Right lobe of liver (tissue), 6 donors: Measurements from ENCODE around the gene FBXO31. TPM values are rescaled to one million over a fixed set of nuclear protein-coding genes. Genes with fewer than 3 reads are reported as not detected.

Source experiments
- ATAC-seq, 4 donors: fragments of 200-7000 bp; cut with Tn5 transposase; one replicate each; pipeline ENCODE4 v1.9.1; 2020; ENCODE audit warnings: mild to moderate bottlenecking in 4 of 4, moderate library complexity in 4 of 4
- DNase-seq, 3 donors: peaks; one replicate each; pipeline ENCODE4 v3.0.0-alpha.2; 2020
- H3K27ac ChIP-seq, 3 donors: fragments of 200-600 bp; one replicate each; pipeline ENCODE4 v1.8.0; 2022
- H3K27me3 ChIP-seq, 2 donors: fragments of 200-600 bp; one replicate each; pipeline ENCODE4 v1.8.0; 2022
- H3K36me3 ChIP-seq, 4 donors: fragments of 200-600 bp; sonication (generic) in 1 of 4; one replicate each; pipeline versions ENCODE4 v1.5.1 to v1.8.0; 2017 to 2022; ENCODE audit warnings: control low read depth in 1 of 4
- H3K4me1 ChIP-seq, 4 donors: fragments of 200-600 bp; sonication (generic) in 1 of 4; one replicate each; pipeline versions ENCODE4 v1.5.1 to v1.8.0; 2017 to 2022; ENCODE audit warnings: control low read depth in 1 of 4
- H3K4me3 ChIP-seq, 3 donors: fragments of 200-600 bp; one replicate each; pipeline ENCODE4 v1.8.0; 2022
- H3K9me3 ChIP-seq, 4 donors: fragments of 200-600 bp; sonication (generic) in 1 of 4; one replicate each; pipeline versions ENCODE4 v1.5.1 to v1.8.0; 2017 to 2022; ENCODE audit warnings: control low read depth in 1 of 4
- CTCF ChIP-seq, 4 donors: fragments of 200-600 bp in 3 of 4; fragments of 450-650 bp in 1 of 4; IDR thresholded peaks; one replicate each; pipeline versions ENCODE4 v1.5.1 to v1.8.0; 2016 to 2022; ENCODE audit warnings: antibody characterized with exemption in 4 of 4, mild to moderate bottlenecking in 2 of 4
- POLR2A ChIP-seq: fragments of 450-650 bp; IDR thresholded peaks from one replicate; pipeline ENCODE4 v1.6.1; 2017; ENCODE audit warnings: antibody characterized with exemption, mild to moderate bottlenecking
- WGBS: methylation state at CpG from one replicate; pipeline ENCODE4 v1.1.6; 2018; ENCODE audit warnings: low coverage, low lambda C conversion rate; ENCODE audit not compliant: insufficient coverage; ENCODE audit errors: missing lambda C conversion rate; 5-methylcytosine and 5-hydroxymethylcytosine counted together
- intact Hi-C, 2 donors: fragments of 100-400 bp; cut with DNase I; formaldehyde crosslinking; loops; one replicate each; pipeline versions ENCODE4 v1.11.2 to v1.14.1; 2022
- total RNA-seq, 6 experiments: library from RNA; depleted of rRNA in 2 of 6; stranded (reverse); fragments of >200 nt in 2 of 6; fragmentation: NEBNext Ultra II Directional in 3 of 6; extraction: Animal tissue kit (Norgen Biotek cat#: 25700) in 3 of 6; gene quantifications; one replicate each; pipeline versions ENCODE4 v1.1.0 to v1.2.4, GENCODE V29; 2016 to 2023
- donor health status: DM: no; HTN: yes; CAD: no.
- donor health status: DM: no; HTN: no; CAD: no.
- donor health status: DM: no; HTN: no; CAD: no.
- donor health status: DM: no; HTN: yes; CAD: no.
- donor health status: DM: no; HTN: yes; CAD: no.

The FBXO31 gene
- total RNA-seq, 6 experiments from 2014 or later: 20.6 to 56.9 (median 31.1) TPM

- Histone ChIP-seq H3K27me3 (no peaks in the 10 kb centered on the region), H3K4me1 (peaks cover 0 to 11% (median 0%) of the 10 kb centered on the region in 4 donors), H3K36me3 (no peaks in the 10 kb centered on the region), H3K9me3 (no peaks in the 10 kb centered on the region), H3K27ac (peak within 1 kb of the TSS; percentile 90 to 92 (median 91)), H3K4me3 (peak within 1 kb of the TSS; percentile 93 to 97 (median 96))
- peak; percentile 94 to 95 (median 94) for ATAC-seq
- peak; percentile 88 for TF ChIP-seq POLR2A
- TF ChIP-seq CTCF (IDR thresholded peaks at IDR 0.05): peak; percentile 51 to 67 (median 58)
- DNase-seq: peak; percentile 96 to 98 (median 96)
- 0% methylated on average over 3 of the region's 64 CpGs for WGBS
- intact Hi-C loops: no loop called here
Measured at GRCh38 chr16:87316923-87317749, 66.4 kb downstream of the FBXO31 start, which contains the start of gene C16orf95. Gene C16orf95 (minus strand): TSS chr16:87317392. CDS start chr16:87317242, 150 bp downstream.

GRCh38 chr16:87316450-87316922 lies 67.1 kb downstream of the FBXO31 start:
- Histone ChIP-seq H3K4me3 (peak overlapping the region; percentile 93 to 97 (median 96)), H3K36me3 (no peaks in the 10 kb centered on the region), H3K4me1 (peaks cover 0 to 11% (median 0%) of the 10 kb centered on the region in 4 donors), H3K9me3 (no peaks in the 10 kb centered on the region), H3K27me3 (no peaks in the 10 kb centered on the region), H3K27ac (peak overlapping the region; percentile 90 to 92 (median 91))
- TF ChIP-seq POLR2A (no peak), CTCF (IDR thresholded peaks at IDR 0.05) (no peak)
- intact Hi-C loops: no loop called here
- DNase-seq (no peak), ATAC-seq (no peak)
- WGBS: 93% methylated on average over 3 of the region's 4 CpGs

- H3K27me3 ChIP-seq: no peaks in the 10 kb centered on the region
- DNase-seq (no peak), ATAC-seq (no peak)
- TF ChIP-seq CTCF (IDR thresholded peaks at IDR 0.05) (no peak), POLR2A (no peak)
- WGBS: 100% methylated on average over 6 of the region's 10 CpGs
- H3K4me1 ChIP-seq: peaks cover 0 to 11% (median 0%) of the 10 kb centered on the region in 4 donors
- no peaks in the 10 kb centered on the region for H3K36me3 ChIP-seq
- no peak overlapping the region for H3K4me3 ChIP-seq
- no peak overlapping the region for H3K27ac ChIP-seq
- H3K9me3 ChIP-seq: no peaks in the 10 kb centered on the region
- intact Hi-C loops: no loop called here
Measured at GRCh38 chr16:87314990-87315420, 68.6 kb downstream of the FBXO31 start.

- DNase-seq: no peak
- Histone ChIP-seq H3K9me3 (no peaks in the 10 kb centered on the region), H3K27ac (no peak overlapping the region), H3K4me1 (no peaks in the 10 kb centered on the region), H3K27me3 (no peaks in the 10 kb centered on the region), H3K36me3 (no peaks in the 10 kb centered on the region), H3K4me3 (no peak overlapping the region)
- intact Hi-C loops: no loop called here
- no peak for TF ChIP-seq POLR2A
- TF ChIP-seq CTCF (IDR thresholded peaks at IDR 0.05): no peak
- 90% methylated on average over 2 of the region's 7 CpGs for WGBS
- ATAC-seq: no peak
Measured at GRCh38 chr16:87312008-87312407, 71.6 kb downstream of the FBXO31 start.
